ENCODE results near the gene PIK3C2B.

GRCh38 chr1:204477036-204477740 is 17.4 kb downstream of the PIK3C2B start:
- no peak for TF ChIP-seq CTCF (IDR thresholded peaks at IDR 0.05)
- TF ChIP-seq EZH2 (IDR thresholded peaks at IDR 0.05; ENCODE audit: borderline replicate concordance, insufficient read depth, low read depth, low read length, poor library complexity, severe bottlenecking) = no peak
